HG02759 (cell line): ENCODE measurements around the gene SF1.

Experiments
- ATAC-seq: cut with Tn5 transposase; IDR thresholded peaks from one replicate; pipeline ENCODE4 v1.9.1; 2021; ENCODE audit warnings: mild to moderate bottlenecking, moderate library complexity; ENCODE audit not compliant: unreplicated experiment

SF1 gene

GRCh38 chr11:64714666-64715065 is 63.7 kb downstream of the SF1 start:
- ATAC-seq = no peak
